RWPE2 (cell line): ENCODE results near the gene BBS9.

ENCODE experiments used
- ATAC-seq: fragments of 200-7000 bp; cut with Tn5 transposase; 3 replicates; pipeline ENCODE4 v1.9.1; 2021; ENCODE audit warnings: low read depth
- DNase-seq: peaks from one replicate; pipeline ENCODE4 v3.0.0-alpha.2; 2020; ENCODE audit warnings: low spot score
- H3K27ac ChIP-seq: fragments of 450-650 bp; 2 replicates; pipeline ENCODE4 v1.5.1; 2017; ENCODE audit warnings: mild to moderate bottlenecking; ENCODE audit not compliant: poor library complexity, severe bottlenecking
- H3K27me3 ChIP-seq: fragments of 250-450 bp; sonication (Bioruptor Pico); 2 replicates; pipeline ENCODE4 v1.5.1; 2021; ENCODE audit warnings: mild to moderate bottlenecking, moderate library complexity; ENCODE audit not compliant: insufficient read depth, poor library complexity, severe bottlenecking
- H3K36me3 ChIP-seq: fragments of 250-450 bp; sonication (Bioruptor Pico); 2 replicates; pipeline ENCODE4 v1.5.1; 2020; ENCODE audit warnings: low read depth, mild to moderate bottlenecking, moderate library complexity
- H3K4me1 ChIP-seq: fragments of 250-450 bp; sonication (Bioruptor Pico); 2 replicates; pipeline ENCODE4 v1.5.1; 2021; ENCODE audit warnings: mild to moderate bottlenecking, moderate library complexity; ENCODE audit not compliant: insufficient read depth, poor library complexity, severe bottlenecking
- H3K4me3 ChIP-seq: fragments of 250-450 bp; sonication (Bioruptor Pico); 2 replicates; pipeline ENCODE4 v1.5.1; 2021; ENCODE audit warnings: mild to moderate bottlenecking, moderate library complexity; ENCODE audit not compliant: severe bottlenecking
- H3K9me3 ChIP-seq: fragments of 250-450 bp; sonication (Bioruptor Pico); 2 replicates; pipeline ENCODE4 v1.5.1; 2021; ENCODE audit warnings: mild to moderate bottlenecking, moderate library complexity; ENCODE audit not compliant: severe bottlenecking
- TF ChIP-seq, protein P1 (sequence below): fragments of 450-650 bp; IDR thresholded peaks from one replicate; pipeline ENCODE4 v1.5.1; 2017; ENCODE audit warnings: mild to moderate bottlenecking, moderate library complexity; ENCODE audit not compliant: poor library complexity, severe bottlenecking

Gene BBS9

DNA sequence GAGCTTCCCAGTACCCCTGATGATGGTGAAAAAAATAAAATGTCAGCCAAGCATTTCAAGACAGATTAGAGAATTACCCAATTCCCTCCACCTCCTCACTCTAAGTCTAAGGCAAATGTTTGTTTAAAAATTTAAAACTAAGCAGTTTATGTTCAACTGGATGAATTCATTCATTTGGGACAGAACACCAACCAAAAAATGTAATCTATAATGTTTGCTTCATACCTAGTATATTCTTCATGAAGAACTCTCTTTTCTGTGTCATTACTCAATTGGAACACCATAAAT lies 450.3 kb downstream of the BBS9 start:
- Histone ChIP-seq H3K4me3 (no peak overlapping the region), H3K9me3 (peaks cover 3% of the 10 kb centered on the region), H3K4me1 (no peaks in the 10 kb centered on the region), H3K27ac (no peak overlapping the region), H3K36me3 (no peaks in the 10 kb centered on the region), H3K27me3 (no peaks in the 10 kb centered on the region)
- DNase-seq (no peak), ATAC-seq (no peak)
- TF ChIP-seq, protein P1, sequence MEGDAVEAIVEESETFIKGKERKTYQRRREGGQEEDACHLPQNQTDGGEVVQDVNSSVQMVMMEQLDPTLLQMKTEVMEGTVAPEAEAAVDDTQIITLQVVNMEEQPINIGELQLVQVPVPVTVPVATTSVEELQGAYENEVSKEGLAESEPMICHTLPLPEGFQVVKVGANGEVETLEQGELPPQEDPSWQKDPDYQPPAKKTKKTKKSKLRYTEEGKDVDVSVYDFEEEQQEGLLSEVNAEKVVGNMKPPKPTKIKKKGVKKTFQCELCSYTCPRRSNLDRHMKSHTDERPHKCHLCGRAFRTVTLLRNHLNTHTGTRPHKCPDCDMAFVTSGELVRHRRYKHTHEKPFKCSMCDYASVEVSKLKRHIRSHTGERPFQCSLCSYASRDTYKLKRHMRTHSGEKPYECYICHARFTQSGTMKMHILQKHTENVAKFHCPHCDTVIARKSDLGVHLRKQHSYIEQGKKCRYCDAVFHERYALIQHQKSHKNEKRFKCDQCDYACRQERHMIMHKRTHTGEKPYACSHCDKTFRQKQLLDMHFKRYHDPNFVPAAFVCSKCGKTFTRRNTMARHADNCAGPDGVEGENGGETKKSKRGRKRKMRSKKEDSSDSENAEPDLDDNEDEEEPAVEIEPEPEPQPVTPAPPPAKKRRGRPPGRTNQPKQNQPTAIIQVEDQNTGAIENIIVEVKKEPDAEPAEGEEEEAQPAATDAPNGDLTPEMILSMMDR, result no peak

DNA sequence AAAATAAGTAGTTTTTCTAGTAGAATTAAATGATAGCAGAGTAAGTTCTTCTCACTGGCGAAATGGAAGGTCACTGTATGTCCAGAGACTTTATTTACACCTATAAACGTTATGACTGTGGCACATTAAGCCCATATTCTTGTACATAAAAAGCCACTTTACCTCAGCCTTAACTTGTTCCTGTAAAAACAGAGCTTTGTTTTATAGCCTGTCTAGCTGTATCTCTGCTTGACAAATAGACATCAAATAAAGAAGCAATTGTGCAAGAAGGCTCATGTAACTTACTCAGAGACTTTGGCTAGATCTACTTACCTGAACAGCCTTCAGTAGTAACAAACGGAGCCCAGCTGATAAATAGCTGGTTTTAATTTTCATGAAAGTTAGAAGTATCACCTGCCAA lies 451.9 kb downstream of the BBS9 start:
- TF ChIP-seq, protein P1, result no peak

DNA sequence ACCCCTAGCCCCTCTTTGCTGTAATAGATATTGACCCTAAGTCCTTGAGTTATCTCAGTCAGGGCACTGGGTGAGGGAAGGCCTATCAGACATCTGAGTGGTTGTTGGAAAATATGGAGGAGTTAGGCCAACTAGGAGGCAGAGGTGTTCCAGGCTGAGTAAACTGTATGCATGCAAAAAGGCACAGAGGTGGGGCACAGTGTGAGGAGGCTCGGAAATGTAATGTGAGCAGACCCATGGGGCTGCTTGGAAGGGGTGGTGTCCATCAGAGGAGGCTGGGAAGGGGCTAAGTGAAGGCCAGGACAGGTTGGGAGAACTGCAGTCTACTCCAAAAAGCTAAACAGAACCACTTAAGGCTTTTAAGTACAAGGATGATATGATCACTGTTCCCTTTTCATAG lies 452.7 kb downstream of the BBS9 start:
- Histone ChIP-seq H3K27me3 (no peaks in the 10 kb centered on the region), H3K36me3 (no peaks in the 10 kb centered on the region), H3K4me3 (no peak overlapping the region), H3K27ac (no peak overlapping the region), H3K4me1 (no peaks in the 10 kb centered on the region), H3K9me3 (peaks cover 3% of the 10 kb centered on the region)
- DNase-seq, result no peak
- TF ChIP-seq, protein P1, result no peak
- no peak for ATAC-seq

More for the DNA sequence above, 451.9 kb downstream of the BBS9 start:
- H3K4me1 ChIP-seq, result no peaks in the 10 kb centered on the region
- H3K27ac ChIP-seq, result no peak overlapping the region
- H3K9me3 ChIP-seq, result peaks cover 3% of the 10 kb centered on the region
- H3K4me3 ChIP-seq, result no peak overlapping the region
- ATAC-seq (no peak), DNase-seq (no peak)
- H3K27me3 ChIP-seq, result no peaks in the 10 kb centered on the region
- no peaks in the 10 kb centered on the region for H3K36me3 ChIP-seq

DNA sequence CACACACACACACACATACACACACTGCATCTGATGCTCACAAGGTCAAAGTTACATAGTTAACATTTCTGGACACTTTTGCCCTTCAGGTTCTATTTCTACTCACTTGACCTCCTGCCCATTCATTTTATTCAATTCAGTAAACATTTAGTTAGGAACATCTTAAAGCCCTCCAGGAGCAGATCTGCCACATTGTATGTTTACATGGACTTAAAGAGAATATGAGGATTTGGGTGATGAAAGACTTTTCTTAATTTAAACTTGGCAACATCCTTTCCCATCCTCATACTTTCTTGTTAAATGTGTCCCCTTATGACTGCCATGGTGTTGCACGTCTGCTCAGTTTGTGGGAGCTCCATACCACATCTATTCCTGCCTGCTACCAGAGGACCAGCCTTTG lies 453.2 kb downstream of the BBS9 start:
- Histone ChIP-seq H3K36me3 (no peaks in the 10 kb centered on the region), H3K9me3 (peaks cover 2% of the 10 kb centered on the region), H3K4me1 (no peaks in the 10 kb centered on the region), H3K27ac (no peak overlapping the region), H3K27me3 (no peaks in the 10 kb centered on the region), H3K4me3 (no peak overlapping the region)
- DNase-seq (no peak), ATAC-seq (no peak)
- TF ChIP-seq, protein P1, result no peak

DNA sequence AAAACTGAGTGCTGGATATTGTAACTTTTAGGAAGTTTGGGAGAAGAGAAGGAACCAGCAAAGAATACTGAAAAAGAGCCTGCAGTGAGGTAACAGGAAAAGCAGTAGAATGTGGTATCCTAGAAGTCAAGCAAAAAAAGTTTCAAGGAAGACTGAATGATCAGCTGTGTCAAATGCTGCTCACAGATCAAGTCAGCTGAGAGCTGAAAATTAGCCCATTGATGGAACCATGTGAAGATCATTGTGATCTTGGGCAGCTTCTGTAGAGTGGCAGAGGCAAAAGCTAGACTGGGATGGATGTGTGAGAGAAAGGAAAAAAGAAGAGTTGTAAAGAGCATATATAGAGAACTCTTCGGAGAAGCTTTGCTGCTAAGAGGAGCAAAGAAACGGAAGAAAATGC lies 460.5 kb downstream of the BBS9 start:
- no peaks in the 10 kb centered on the region for H3K27me3 ChIP-seq
- H3K36me3 ChIP-seq, result no peaks in the 10 kb centered on the region
- peaks cover 13% of the 10 kb centered on the region for H3K4me1 ChIP-seq
- no peak for DNase-seq
- no peak for ATAC-seq
- H3K27ac ChIP-seq, result peak overlapping the region; percentile 73
- H3K9me3 ChIP-seq, result no peaks in the 10 kb centered on the region
- H3K4me3 ChIP-seq, result no peak overlapping the region
- TF ChIP-seq, protein P1, result no peak
